Liver (tissue), 9 donors: ENCODE data around the gene TPK1. TPM values are rescaled to one million over a fixed set of nuclear protein-coding genes. Genes with fewer than 3 reads are reported as not detected.

ENCODE experiments used
- DNase-seq: peaks from one replicate; pipeline ENCODE4 v3.0.0-alpha.2; 2017; ENCODE audit warnings: low spot score
- H3K27ac ChIP-seq, 2 donors: one replicate each; pipeline ENCODE4 v1.7.0; 2013; ENCODE audit warnings: inconsistent platforms in 2 of 2, low read length in 2 of 2, control low read depth in 1 of 2, low read depth in 1 of 2, mild to moderate bottlenecking in 1 of 2
- H3K27me3 ChIP-seq, 4 donors: one replicate each; pipeline versions ENCODE4 v1.6.1 to v1.7.0; 2013; ENCODE audit warnings: low read length in 3 of 4, inconsistent platforms in 1 of 4, mild to moderate bottlenecking in 1 of 4, moderate library complexity in 1 of 4; ENCODE audit not compliant: control insufficient read depth in 4 of 4, insufficient read depth in 4 of 4
- H3K36me3 ChIP-seq, 4 donors: one replicate each; pipeline versions ENCODE4 v1.6.1 to v1.7.0; 2013; ENCODE audit warnings: low read length in 3 of 4, mild to moderate bottlenecking in 3 of 4, low read depth in 1 of 4, moderate library complexity in 1 of 4; ENCODE audit not compliant: control insufficient read depth in 4 of 4, insufficient read depth in 3 of 4
- H3K4me1 ChIP-seq, 4 donors: one replicate each; pipeline versions ENCODE4 v1.6.1 to v1.7.0; 2013; ENCODE audit warnings: low read length in 3 of 4, mild to moderate bottlenecking in 3 of 4, moderate library complexity in 1 of 4; ENCODE audit not compliant: control insufficient read depth in 4 of 4, insufficient read depth in 4 of 4
- H3K4me3 ChIP-seq, 3 donors: one replicate each; pipeline versions ENCODE4 v1.6.1 to v1.7.0; 2013; ENCODE audit warnings: low read length in 3 of 3, control low read depth in 1 of 3, low read depth in 1 of 3, mild to moderate bottlenecking in 1 of 3
- H3K9ac ChIP-seq, 2 donors: one replicate each; pipeline ENCODE4 v1.7.0; 2013; ENCODE audit warnings: low read length in 2 of 2, mild to moderate bottlenecking in 2 of 2, moderate library complexity in 2 of 2, control low read depth in 1 of 2, low read depth in 1 of 2
- H3K9me3 ChIP-seq, 4 donors: one replicate each; pipeline versions ENCODE4 v1.6.1 to v1.7.0; 2013; ENCODE audit warnings: low read length in 3 of 4; ENCODE audit not compliant: control insufficient read depth in 4 of 4
- ATF3 ChIP-seq: IDR thresholded peaks from 2 replicates; pipeline ENCODE4 v1.6.1; 2016; ENCODE audit warnings: antibody characterized with exemption
- CTCF ChIP-seq: fragments of 150-350 bp; IDR thresholded peaks from 2 replicates; pipeline ENCODE4 v1.5.1; 2017; ENCODE audit warnings: improper control_type of control experiment, low read depth, low read length; ENCODE audit not compliant: missing input control
- EGR1 ChIP-seq, 2 donors: IDR thresholded peaks; 2 replicates each; pipeline ENCODE4 v1.6.1; 2016 to 2018; ENCODE audit warnings: antibody characterized with exemption in 2 of 2, low read depth in 2 of 2
- GABPA ChIP-seq, 2 donors: IDR thresholded peaks in 1 of 2; conservative IDR thresholded peaks in 1 of 2; 2 replicates each; pipeline ENCODE4 v1.6.1; 2016; ENCODE audit warnings: antibody characterized with exemption in 2 of 2, mild to moderate bottlenecking in 1 of 2, moderate library complexity in 1 of 2
- HNF4A ChIP-seq, 2 donors: conservative IDR thresholded peaks; 2 replicates each; pipeline ENCODE4 v1.6.1; 2016; ENCODE audit warnings: antibody characterized with exemption in 2 of 2, mild to moderate bottlenecking in 2 of 2
- HNF4G ChIP-seq: IDR thresholded peaks from 2 replicates; pipeline ENCODE4 v1.6.1; 2016; ENCODE audit warnings: antibody characterized with exemption
- JUND ChIP-seq, 2 donors: IDR thresholded peaks; 2 replicates each; pipeline ENCODE4 v1.6.1; 2016; ENCODE audit warnings: antibody characterized with exemption in 2 of 2
- NR2F2 ChIP-seq: IDR thresholded peaks from 2 replicates; pipeline ENCODE4 v1.6.1; 2016; ENCODE audit warnings: antibody characterized with exemption
- RAD21 ChIP-seq, 2 donors: IDR thresholded peaks; 2 replicates each; pipeline ENCODE4 v1.6.1; 2016; ENCODE audit warnings: antibody characterized with exemption in 2 of 2, mild to moderate bottlenecking in 2 of 2
- REST ChIP-seq: IDR thresholded peaks from 2 replicates; pipeline ENCODE4 v1.6.1; 2016; ENCODE audit warnings: antibody characterized with exemption, mild to moderate bottlenecking
- RXRA ChIP-seq, 2 donors: IDR thresholded peaks; 2 replicates each; pipeline ENCODE4 v1.6.1; 2017 to 2018; ENCODE audit warnings: antibody characterized with exemption in 2 of 2, mild to moderate bottlenecking in 1 of 2
- TAF1 ChIP-seq: conservative IDR thresholded peaks from 2 replicates; pipeline ENCODE4 v1.6.1; 2016; ENCODE audit warnings: antibody characterized with exemption, mild to moderate bottlenecking
- YY1 ChIP-seq: IDR thresholded peaks from 2 replicates; pipeline ENCODE4 v1.6.1; 2016; ENCODE audit warnings: antibody characterized with exemption, mild to moderate bottlenecking
- WGBS: extraction: QIAGEN DNeasy Blood & Tissue Kit; methylation state at CpG from one replicate; pipeline ENCODE4 v1.1.7; 2013; 5-methylcytosine and 5-hydroxymethylcytosine counted together
- polyA plus RNA-seq, 2 donors: library from polyadenylated mRNA; stranded (reverse) in 1 of 2; unstranded in 1 of 2; fragments of 200-250 nt in 1 of 2; fragments of >200 nt in 1 of 2; fragmentation: Nextera tagmentation in 1 of 2; extraction: Ambion mirVana in 1 of 2; gene quantifications; one replicate each; pipeline versions ENCODE4 v1.2.1 to v1.2.3, GENCODE V29; 2013 to 2015
- total RNA-seq, 2 donors: library from RNA; depleted of rRNA; stranded (reverse); fragments of >200 nt; gene quantifications; one replicate each; pipeline ENCODE4 v1.2.3, GENCODE V29; 2014
- TF ChIP-seq, protein P1 (sequence below): IDR thresholded peaks from 2 replicates; pipeline ENCODE4 v1.6.1; 2016; ENCODE audit warnings: antibody characterized with exemption
- TF ChIP-seq, protein P2 (sequence below): IDR thresholded peaks from 2 replicates; pipeline ENCODE4 v1.6.1; 2016; ENCODE audit warnings: antibody characterized with exemption
- donor health status: healthy.
- donor health status: healthy.
- donor health status: healthy.
- donor health status: healthy.
- donor health status: healthy.

Gene TPK1
- total and polyA plus RNA-seq, 4 donors = 2.2 to 7.5 (median 3.3) TPM

DNA sequence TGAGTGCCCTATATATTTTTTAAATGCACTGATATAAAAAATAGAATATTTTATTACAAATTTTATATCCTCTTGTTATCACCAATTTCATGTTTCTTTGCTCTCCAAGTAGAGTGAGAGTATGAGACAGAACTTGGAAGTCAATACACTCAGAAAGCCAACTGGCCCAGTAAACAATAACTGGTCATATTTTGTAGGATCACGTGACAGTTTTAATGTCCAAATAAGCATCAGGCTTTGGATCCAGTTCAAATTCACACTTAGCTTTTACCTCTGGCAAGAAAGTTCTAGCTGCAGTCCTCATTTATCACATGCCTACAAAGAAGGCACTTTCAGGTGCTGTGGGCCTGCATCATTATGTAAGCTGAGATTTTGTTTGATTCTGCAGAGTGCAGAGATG lies 21.6 kb upstream of the TPK1 start:
- H3K27ac ChIP-seq = no peak overlapping the region
- H3K27me3 ChIP-seq = peaks cover 0 to 5% (median 1%) of the 10 kb centered on the region in 4 donors
- no peaks in the 10 kb centered on the region for H3K36me3 ChIP-seq
- H3K4me1 ChIP-seq = no peaks in the 10 kb centered on the region
- TF ChIP-seq, protein P1, sequence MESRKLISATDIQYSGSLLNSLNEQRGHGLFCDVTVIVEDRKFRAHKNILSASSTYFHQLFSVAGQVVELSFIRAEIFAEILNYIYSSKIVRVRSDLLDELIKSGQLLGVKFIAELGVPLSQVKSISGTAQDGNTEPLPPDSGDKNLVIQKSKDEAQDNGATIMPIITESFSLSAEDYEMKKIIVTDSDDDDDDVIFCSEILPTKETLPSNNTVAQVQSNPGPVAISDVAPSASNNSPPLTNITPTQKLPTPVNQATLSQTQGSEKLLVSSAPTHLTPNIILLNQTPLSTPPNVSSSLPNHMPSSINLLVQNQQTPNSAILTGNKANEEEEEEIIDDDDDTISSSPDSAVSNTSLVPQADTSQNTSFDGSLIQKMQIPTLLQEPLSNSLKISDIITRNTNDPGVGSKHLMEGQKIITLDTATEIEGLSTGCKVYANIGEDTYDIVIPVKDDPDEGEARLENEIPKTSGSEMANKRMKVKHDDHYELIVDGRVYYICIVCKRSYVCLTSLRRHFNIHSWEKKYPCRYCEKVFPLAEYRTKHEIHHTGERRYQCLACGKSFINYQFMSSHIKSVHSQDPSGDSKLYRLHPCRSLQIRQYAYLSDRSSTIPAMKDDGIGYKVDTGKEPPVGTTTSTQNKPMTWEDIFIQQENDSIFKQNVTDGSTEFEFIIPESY = no peak
- no peak for TF ChIP-seq GABPA (IDR thresholded peaks at IDR 0.05 in 1 of 2, conservative IDR thresholded peaks at IDR 0.05 in 1 of 2)
- no peak for TF ChIP-seq REST
- no peak for TF ChIP-seq YY1
- TF ChIP-seq NR2F2 = no peak
- TF ChIP-seq HNF4A (conservative IDR thresholded peaks at IDR 0.05) = no peak
- no peak for TF ChIP-seq HNF4G
- no peak for TF ChIP-seq RAD21 (IDR thresholded peaks at IDR 0.05)
- TF ChIP-seq, protein P2, sequence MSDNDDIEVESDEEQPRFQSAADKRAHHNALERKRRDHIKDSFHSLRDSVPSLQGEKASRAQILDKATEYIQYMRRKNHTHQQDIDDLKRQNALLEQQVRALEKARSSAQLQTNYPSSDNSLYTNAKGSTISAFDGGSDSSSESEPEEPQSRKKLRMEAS = no peak
- no peak for TF ChIP-seq ATF3
- no peak for TF ChIP-seq CTCF
- no peak for TF ChIP-seq RXRA (IDR thresholded peaks at IDR 0.05)
- no peak for TF ChIP-seq TAF1
- no peak for TF ChIP-seq JUND (IDR thresholded peaks at IDR 0.05)
- 71% methylated on average over 1 of the region's 1 CpG for WGBS
- H3K4me3 ChIP-seq = no peak overlapping the region
- no peaks in the 10 kb centered on the region for H3K9me3 ChIP-seq
- no peak overlapping the region for H3K9ac ChIP-seq
- DNase-seq = no peak

- Histone ChIP-seq H3K4me3 (no peak overlapping the region), H3K27ac (no peak overlapping the region), H3K4me1 (no peaks in the 10 kb centered on the region), H3K36me3 (no peaks in the 10 kb centered on the region), H3K9ac (no peak overlapping the region), H3K9me3 (no peaks in the 10 kb centered on the region), H3K27me3 (peaks cover 0 to 5% (median 0%) of the 10 kb centered on the region in 4 donors)
- 46% methylated on average over 3 of the region's 3 CpGs for WGBS
- DNase-seq = no peak
- TF ChIP-seq EGR1 (IDR thresholded peaks at IDR 0.05; ENCODE audit: low read depth in 2 of 2) (no peak), RAD21 (IDR thresholded peaks at IDR 0.05) (peak; percentile 53 to 64)
These were observed 19.1 kb upstream of the TPK1 start for GRCh38 chr7:144854839-144855424.
